Measurements from ENCODE around the gene ARIH2.

Gene ARIH2

GRCh38 chr3:48929358-48930035, 10.9 kb downstream of the ARIH2 start:
- DNase-seq = no peak

GRCh38 chr3:48930590-48930989, 11.9 kb downstream of the ARIH2 start:
- no peak for DNase-seq

GRCh38 chr3:48931944-48932580, 13.4 kb downstream of the ARIH2 start:
- DNase-seq = no peak

- DNase-seq = no peak
Observed at GRCh38 chr3:48934333-48934991, 15.8 kb downstream of the ARIH2 start.

- no peak for DNase-seq
Observed at GRCh38 chr3:48935530-48935929, 16.9 kb downstream of the ARIH2 start.

- DNase-seq = no peak
Observed at GRCh38 chr3:48938156-48938555, 19.5 kb downstream of the ARIH2 start.

- DNase-seq = no peak
Observed at GRCh38 chr3:48938689-48939088, 20.0 kb downstream of the ARIH2 start.

- no peak for DNase-seq
Observed at GRCh38 chr3:48945432-48945831, 26.8 kb downstream of the ARIH2 start.

GRCh38 chr3:48945891-48946549, 27.4 kb downstream of the ARIH2 start:
- no peak for DNase-seq

GRCh38 chr3:48949376-48949717, 30.7 kb downstream of the ARIH2 start:
- DNase-seq = no peak

GRCh38 chr3:48950051-48950450, 31.4 kb downstream of the ARIH2 start:
- DNase-seq = no peak

- DNase-seq = no peak
Observed at GRCh38 chr3:48951764-48952163, 33.1 kb downstream of the ARIH2 start.

GRCh38 chr3:48952510-48953118, 34.0 kb downstream of the ARIH2 start:
- peak; percentile 1 for DNase-seq

- no peak for DNase-seq
Observed at GRCh38 chr3:48957006-48957705, 38.5 kb downstream of the ARIH2 start.

- no peak for DNase-seq
Observed at GRCh38 chr3:48960841-48961413, 42.3 kb downstream of the ARIH2 start.

- no peak for DNase-seq
Observed at GRCh38 chr3:48962340-48962739, 43.7 kb downstream of the ARIH2 start.

GRCh38 chr3:48962939-48963338, 44.3 kb downstream of the ARIH2 start:
- DNase-seq = no peak

GRCh38 chr3:48963591-48963990, 44.9 kb downstream of the ARIH2 start:
- DNase-seq = no peak

- DNase-seq = no peak
Observed at GRCh38 chr3:48966367-48966766, 47.7 kb downstream of the ARIH2 start.

GRCh38 chr3:48966876-48967361, 48.3 kb downstream of the ARIH2 start:
- DNase-seq = no peak

- no peak for DNase-seq
Observed at GRCh38 chr3:48970586-48970985, 51.9 kb downstream of the ARIH2 start.
